Dendritic cell treated with granulocyte-macrophage colony-stimulating factor and Interleukin-4, amounts not matched to agents 40 ng/mL and 50 ng/mL, for 4 days (primary cell): ENCODE data around the gene RRP1B.
"Not testable (repeated sequence)": the region's sequence is repeated elsewhere in the genome, so short reads cannot be mapped to it uniquely, and the experiment has no call there.

Experiments used
- H3K27ac Mint-ChIP-seq: one replicate; pipeline ENCODE4 v1.8.0; 2022; ENCODE audit warnings: mild to moderate bottlenecking, mixed read lengths
- H3K27me3 Mint-ChIP-seq: one replicate; pipeline ENCODE4 v1.8.0; 2022; ENCODE audit warnings: mild to moderate bottlenecking, mixed read lengths
- H3K36me3 Mint-ChIP-seq: one replicate; pipeline ENCODE4 v1.8.0; 2022; ENCODE audit warnings: low read depth, mixed read lengths
- H3K4me1 Mint-ChIP-seq: one replicate; pipeline ENCODE4 v1.8.0; 2022; ENCODE audit warnings: low read depth, mixed read lengths
- H3K4me3 Mint-ChIP-seq: one replicate; pipeline ENCODE4 v1.8.0; 2022; ENCODE audit warnings: mild to moderate bottlenecking, moderate library complexity, mixed read lengths
- H3K9me3 Mint-ChIP-seq: one replicate; pipeline ENCODE4 v1.8.0; 2022; ENCODE audit warnings: mixed read lengths
- intact Hi-C: fragments of 100-400 bp; cut with micrococcal nuclease; formaldehyde crosslinking; loops from one replicate; pipeline ENCODE4 v1.15.0; 2022

The RRP1B gene

GRCh38 chr21:43667191-43667904 is 8.0 kb downstream of the RRP1B start:
- H3K4me3 Mint-ChIP-seq, result no peak overlapping the region
- intact Hi-C loops, result loop anchor here (10.0 kb wide), 1 partner anchor 57 kb away; no protein-coding TSS in a partner anchor
- H3K4me1 Mint-ChIP-seq, result peaks cover 30% of the 10 kb centered on the region
- peak overlapping the region; percentile 5 for H3K27ac Mint-ChIP-seq
- H3K9me3 Mint-ChIP-seq, result peaks cover 9% of the 10 kb centered on the region
- H3K36me3 Mint-ChIP-seq, result peaks cover 77% of the 10 kb centered on the region
- no peaks in the 10 kb centered on the region for H3K27me3 Mint-ChIP-seq

- H3K27me3 Mint-ChIP-seq, result no peaks in the 10 kb centered on the region
- intact Hi-C loops, result loop anchor here (10.0 kb wide), 2 partner anchors 55 to 295 kb away; no protein-coding TSS in a partner anchor
- peaks cover 9% of the 10 kb centered on the region for H3K9me3 Mint-ChIP-seq
- H3K4me3 Mint-ChIP-seq, result no peak overlapping the region
- H3K4me1 Mint-ChIP-seq, result peaks cover 18% of the 10 kb centered on the region
- H3K36me3 Mint-ChIP-seq, result peaks cover 77% of the 10 kb centered on the region
- no peak overlapping the region for H3K27ac Mint-ChIP-seq
Observed at GRCh38 chr21:43669828-43670605, 10.7 kb downstream of the RRP1B start.

DNA sequence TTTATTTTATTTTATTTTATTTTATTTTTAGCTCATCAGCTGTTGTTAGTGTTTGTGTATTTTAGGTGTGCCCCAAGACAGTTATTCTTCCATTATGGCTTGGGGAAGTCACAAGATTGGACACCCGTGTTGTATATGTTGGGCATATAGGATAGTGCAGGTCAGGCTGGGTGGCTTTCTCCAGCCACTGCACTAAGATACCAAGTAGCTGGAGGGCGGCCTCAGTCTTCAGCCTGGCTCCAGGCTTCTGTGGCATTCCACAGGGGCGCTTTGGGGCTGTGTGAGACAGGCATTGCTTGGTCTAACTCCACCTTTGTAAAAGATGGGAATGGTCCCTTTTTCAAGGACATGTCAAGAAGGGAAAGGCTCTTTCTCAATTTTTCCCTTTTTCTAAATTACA is 16.5 kb downstream of the RRP1B start:
- H3K9me3 Mint-ChIP-seq, result no peaks in the 10 kb centered on the region
- H3K27ac Mint-ChIP-seq, result no peak overlapping the region
- intact Hi-C loops, result loop anchor here (10.0 kb wide), 1 partner anchor 289 kb away; no protein-coding TSS in a partner anchor
- H3K4me1 Mint-ChIP-seq, result peaks cover 5% of the 10 kb centered on the region
- no peaks in the 10 kb centered on the region for H3K27me3 Mint-ChIP-seq
- H3K4me3 Mint-ChIP-seq, result no peak overlapping the region
- H3K36me3 Mint-ChIP-seq, result peaks cover 99% of the 10 kb centered on the region

GRCh38 chr21:43676391-43676790 is 17.0 kb downstream of the RRP1B start:
- Mint-ChIP-seq H3K36me3 (peaks cover 99% of the 10 kb centered on the region), H3K4me3 (no peak overlapping the region), H3K4me1 (peaks cover 5% of the 10 kb centered on the region), H3K27ac (no peak overlapping the region), H3K27me3 (no peaks in the 10 kb centered on the region), H3K9me3 (no peaks in the 10 kb centered on the region)
- intact Hi-C loops, result loop anchor here (10.0 kb wide), 1 partner anchor 288 kb away; no protein-coding TSS in a partner anchor

- Mint-ChIP-seq H3K36me3 (peaks cover 100% of the 10 kb centered on the region), H3K27ac (no peak overlapping the region), H3K4me3 (no peak overlapping the region), H3K9me3 (no peaks in the 10 kb centered on the region), H3K27me3 (no peaks in the 10 kb centered on the region), H3K4me1 (peaks cover 14% of the 10 kb centered on the region)
- intact Hi-C loops, result loop anchor here (10.0 kb wide), 1 partner anchor 285 kb away; no protein-coding TSS in a partner anchor
Observed at GRCh38 chr21:43679951-43680350, 20.6 kb downstream of the RRP1B start.

DNA sequence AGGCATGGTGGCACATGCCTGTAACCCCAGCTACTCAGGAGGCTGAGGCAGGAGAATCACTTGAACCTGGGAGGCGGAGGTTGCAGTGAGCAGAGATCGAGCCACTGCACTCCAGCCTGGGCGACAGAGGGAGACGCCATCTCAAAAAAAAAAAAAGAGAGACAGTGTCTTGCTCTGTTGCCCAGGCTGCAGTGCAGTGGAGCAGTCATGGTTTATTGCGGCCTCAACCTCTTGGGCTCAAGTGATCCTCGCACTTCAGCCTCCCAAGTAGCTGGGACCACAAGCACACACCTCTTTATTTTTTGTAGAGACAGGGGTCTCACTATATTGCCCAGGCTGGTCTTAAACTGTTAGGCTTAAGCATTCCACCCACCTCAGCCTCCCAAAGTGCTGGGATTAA is 21.1 kb downstream of the RRP1B start:
- peaks cover 100% of the 10 kb centered on the region for H3K36me3 Mint-ChIP-seq
- H3K9me3 Mint-ChIP-seq, H3K4me3 Mint-ChIP-seq, H3K27me3 Mint-ChIP-seq, intact Hi-C loops, H3K27ac Mint-ChIP-seq: not testable (repeated sequence)
- peaks cover 14% of the 10 kb centered on the region for H3K4me1 Mint-ChIP-seq

DNA sequence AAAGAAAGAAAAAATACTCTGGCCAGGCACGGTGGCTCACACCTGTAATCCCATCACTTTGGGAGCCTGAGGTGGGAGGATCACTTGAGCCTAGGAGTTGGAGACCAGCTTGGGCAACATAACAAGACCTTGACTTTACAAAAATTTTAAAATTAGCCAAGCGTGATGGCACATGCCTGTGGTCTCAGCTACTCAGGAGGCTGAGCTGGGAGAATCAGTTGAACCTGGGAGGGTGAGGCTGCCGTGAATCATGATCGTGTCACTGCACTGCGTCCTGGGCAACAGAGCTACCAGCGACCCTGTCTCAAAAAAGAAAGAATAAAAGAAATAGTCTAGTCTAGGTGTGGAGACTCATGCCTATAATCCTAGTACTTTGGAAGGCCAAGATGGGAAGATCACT is 22.3 kb downstream of the RRP1B start:
- no peak overlapping the region for H3K27ac Mint-ChIP-seq
- intact Hi-C loops, result no loop called here
- no peak overlapping the region for H3K4me3 Mint-ChIP-seq
- H3K9me3 Mint-ChIP-seq, result no peaks in the 10 kb centered on the region
- no peaks in the 10 kb centered on the region for H3K27me3 Mint-ChIP-seq
- H3K4me1 Mint-ChIP-seq, result peaks cover 21% of the 10 kb centered on the region
- H3K36me3 Mint-ChIP-seq, result peaks cover 100% of the 10 kb centered on the region

GRCh38 chr21:43684424-43684823 is 25.1 kb downstream of the RRP1B start:
- Mint-ChIP-seq H3K9me3 (no peaks in the 10 kb centered on the region), H3K36me3 (peaks cover 100% of the 10 kb centered on the region), H3K27me3 (no peaks in the 10 kb centered on the region), H3K4me1 (peaks cover 49% of the 10 kb centered on the region), H3K4me3 (no peak overlapping the region), H3K27ac (peak overlapping the region; percentile 73)
- intact Hi-C loops, result no loop called here

- Mint-ChIP-seq H3K27me3 (no peaks in the 10 kb centered on the region), H3K27ac (peak overlapping the region; percentile 90), H3K9me3 (no peaks in the 10 kb centered on the region), H3K36me3 (peaks cover 100% of the 10 kb centered on the region), H3K4me3 (no peak overlapping the region), H3K4me1 (peaks cover 61% of the 10 kb centered on the region)
- intact Hi-C loops, result no loop called here
Observed at GRCh38 chr21:43686811-43687565, 27.6 kb downstream of the RRP1B start.

DNA sequence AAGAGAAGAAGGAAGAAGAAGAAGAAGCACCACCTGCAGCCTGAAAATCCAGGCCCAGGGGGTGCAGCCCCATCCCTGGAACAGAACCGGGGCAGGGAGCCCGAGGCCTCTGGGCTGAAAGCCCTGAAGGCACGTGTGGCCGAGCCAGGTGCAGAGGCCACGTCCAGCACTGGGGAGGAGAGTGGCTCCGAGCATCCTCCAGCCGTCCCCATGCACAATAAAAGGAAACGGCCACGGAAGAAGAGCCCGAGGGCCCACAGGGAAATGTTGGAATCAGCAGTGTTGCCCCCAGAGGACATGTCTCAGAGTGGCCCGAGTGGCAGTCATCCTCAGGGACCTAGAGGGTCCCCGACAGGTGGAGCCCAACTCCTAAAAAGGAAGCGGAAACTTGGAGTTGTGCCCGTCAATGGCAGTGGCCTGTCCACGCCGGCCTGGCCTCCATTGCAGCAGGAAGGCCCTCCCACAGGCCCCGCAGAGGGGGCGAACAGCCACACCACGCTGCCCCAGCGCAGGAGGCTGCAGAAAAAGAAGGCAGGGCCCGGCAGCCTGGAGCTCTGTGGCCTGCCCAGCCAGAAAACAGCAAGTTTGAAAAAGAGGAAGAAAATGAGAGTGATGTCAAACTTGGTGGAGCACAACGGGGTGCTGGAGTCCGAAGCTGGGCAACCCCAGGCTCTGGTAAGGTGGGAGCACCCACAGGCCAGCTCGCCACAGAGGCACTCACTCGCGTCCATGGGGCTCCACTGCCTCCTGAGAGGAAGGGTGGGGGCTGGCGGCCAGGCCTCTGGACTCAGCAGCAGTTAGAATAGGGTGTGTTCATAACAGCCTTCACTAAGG is 28.4 kb downstream of the RRP1B start:
- Mint-ChIP-seq H3K4me3 (peak overlapping the region; percentile 18), H3K27ac (peak overlapping the region; percentile 90), H3K9me3 (no peaks in the 10 kb centered on the region), H3K36me3 (peaks cover 100% of the 10 kb centered on the region), H3K4me1 (peaks cover 67% of the 10 kb centered on the region), H3K27me3 (no peaks in the 10 kb centered on the region)
- intact Hi-C loops, result no loop called here

DNA sequence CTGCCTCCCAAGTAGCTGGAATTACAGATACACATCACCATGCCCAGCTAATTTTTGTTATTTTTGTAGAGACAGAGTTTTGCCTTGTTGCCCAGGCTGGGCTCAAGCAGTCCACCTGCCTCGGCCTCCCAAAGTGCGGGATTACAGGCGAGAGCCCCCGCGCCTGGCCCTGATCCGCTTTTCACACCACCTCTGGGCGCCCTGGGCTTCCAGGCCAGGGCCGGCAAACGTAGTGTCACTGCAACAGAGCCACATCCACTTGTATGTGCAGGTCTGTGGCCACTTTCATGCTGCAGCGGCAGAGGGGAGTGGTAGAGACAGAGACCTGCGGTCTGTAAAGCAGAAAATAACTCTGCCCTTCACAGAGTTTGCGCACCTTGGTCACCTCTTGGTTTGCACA is 29.5 kb downstream of the RRP1B start:
- Mint-ChIP-seq H3K27ac (peak overlapping the region; percentile 90), H3K27me3 (no peaks in the 10 kb centered on the region), H3K4me1 (peaks cover 78% of the 10 kb centered on the region), H3K9me3 (no peaks in the 10 kb centered on the region), H3K4me3 (no peak overlapping the region), H3K36me3 (peaks cover 100% of the 10 kb centered on the region)
- intact Hi-C loops, result no loop called here

GRCh38 chr21:43689556-43690337 is 30.4 kb downstream of the RRP1B start:
- H3K27ac Mint-ChIP-seq, result peak overlapping the region; percentile 90
- H3K36me3 Mint-ChIP-seq, result peaks cover 100% of the 10 kb centered on the region
- no peaks in the 10 kb centered on the region for H3K9me3 Mint-ChIP-seq
- H3K4me3 Mint-ChIP-seq, result peak overlapping the region; percentile 77
- peaks cover 80% of the 10 kb centered on the region for H3K4me1 Mint-ChIP-seq
- H3K27me3 Mint-ChIP-seq, result no peaks in the 10 kb centered on the region
- intact Hi-C loops, result no loop called here
